ENCODE data around the gene AP2B1. TPM values are rescaled to one million over a fixed set of nuclear protein-coding genes. Genes with fewer than 3 reads are reported as not detected.

Gene AP2B1
- total and polyA plus RNA-seq, 10 donors = 16.7 to 144 (median 90.7) TPM

- Histone ChIP-seq H3K4me3 (no peak overlapping the region), H3K27me3 (replicated peaks in 1 of 7) (no peaks in the 10 kb centered on the region), H3K27ac (no peak overlapping the region), H3K4me1 (peaks cover 0 to 2% (median 0%) of the 10 kb centered on the region in 6 donors), H3K9me3 (no peaks in the 10 kb centered on the region), H3K36me3 (peaks cover 8 to 91% (median 53%) of the 10 kb centered on the region in 6 donors)
- DNase-seq = no peak
- TF ChIP-seq POLR2A (IDR thresholded peaks at IDR 0.05) (no peak), CTCF (IDR thresholded peaks at IDR 0.05 in 8 of 11, conservative IDR thresholded peaks at IDR 0.05 in 3 of 11) (no peak), POLR2AphosphoS5 (IDR thresholded peaks at IDR 0.05) (no peak)
- 93 to 97% (median 95%) methylated on average over 4 of the region's 4 CpGs for WGBS, 5 donors
- intact Hi-C loops (cut with DNase I; ENCODE audit: low total_unique reads) = no loop called here
Measured at GRCh38 chr17:35725058-35725457, 137.9 kb downstream of the AP2B1 start.

GRCh38 chr17:35725802-35726126, 138.6 kb downstream of the AP2B1 start:
- Histone ChIP-seq H3K27me3 (replicated peaks in 1 of 7) (no peaks in the 10 kb centered on the region), H3K27ac (peak overlapping the region in 2 of 8 donors; percentile 8 to 45), H3K4me1 (peaks cover 0 to 9% (median 2%) of the 10 kb centered on the region in 6 donors), H3K9me3 (no peaks in the 10 kb centered on the region), H3K36me3 (peaks cover 8 to 86% (median 52%) of the 10 kb centered on the region in 6 donors), H3K4me3 (no peak overlapping the region)
- intact Hi-C loops (cut with DNase I; ENCODE audit: low total_unique reads) = no loop called here
- no peak for TF ChIP-seq CTCF (IDR thresholded peaks at IDR 0.05 in 8 of 11, conservative IDR thresholded peaks at IDR 0.05 in 3 of 11)
- TF ChIP-seq POLR2A (IDR thresholded peaks at IDR 0.05) = no peak
- TF ChIP-seq POLR2AphosphoS5 (IDR thresholded peaks at IDR 0.05) = no peak
- WGBS, 5 donors = 65 to 83% (median 78%) methylated on average over 2 of the region's 2 CpGs
- no peak for DNase-seq

- peak overlapping the region in 4 of 8 donors; percentile 6 to 45 (median 9) for H3K27ac ChIP-seq
- DNase-seq = no peak
- H3K9me3 ChIP-seq = no peaks in the 10 kb centered on the region
- intact Hi-C loops (cut with DNase I; ENCODE audit: low total_unique reads) = no loop called here
- peaks cover 5 to 15% (median 8%) of the 10 kb centered on the region in 6 donors for H3K4me1 ChIP-seq
- H3K4me3 ChIP-seq = no peak overlapping the region
- peaks cover 8 to 80% (median 49%) of the 10 kb centered on the region in 6 donors for H3K36me3 ChIP-seq
- 54 to 85% (median 70%) methylated on average over 5 to 6 of the region's 6 CpGs for WGBS, 5 donors
- TF ChIP-seq POLR2A (IDR thresholded peaks at IDR 0.05) (no peak), POLR2AphosphoS5 (IDR thresholded peaks at IDR 0.05) (no peak), CTCF (IDR thresholded peaks at IDR 0.05 in 8 of 11, conservative IDR thresholded peaks at IDR 0.05 in 3 of 11) (no peak)
- peaks cover 0 to 6% (median 0%) of the 10 kb centered on the region in 7 donors for H3K27me3 ChIP-seq (replicated peaks in 1 of 7)
Measured at GRCh38 chr17:35726127-35726952, 139.2 kb downstream of the AP2B1 start.

- TF ChIP-seq POLR2A (IDR thresholded peaks at IDR 0.05) (no peak), POLR2AphosphoS5 (IDR thresholded peaks at IDR 0.05) (no peak), CTCF (IDR thresholded peaks at IDR 0.05 in 8 of 11, conservative IDR thresholded peaks at IDR 0.05 in 3 of 11) (no peak)
- peaks cover 8 to 73% (median 43%) of the 10 kb centered on the region in 6 donors for H3K36me3 ChIP-seq
- DNase-seq = no peak
Measured at GRCh38 chr17:35726953-35727460, 139.9 kb downstream of the AP2B1 start.

More at GRCh38 chr17:35726953-35727460, 139.9 kb downstream of the AP2B1 start:
- intact Hi-C loops (cut with DNase I; ENCODE audit: low total_unique reads) = no loop called here
- WGBS, 5 donors = 82 to 91% (median 87%) methylated on average over 4 to 5 of the region's 5 CpGs
- Histone ChIP-seq H3K27me3 (replicated peaks in 1 of 7) (peaks cover 0 to 12% (median 0%) of the 10 kb centered on the region in 7 donors), H3K9me3 (no peaks in the 10 kb centered on the region), H3K27ac (peak overlapping the region in 3 of 8 donors; percentile 8 to 45 (median 10)), H3K4me3 (no peak overlapping the region), H3K4me1 (peaks cover 5 to 21% (median 10%) of the 10 kb centered on the region in 6 donors)

Measured in spleen (tissue), 11 donors.